Parietal lobe (tissue), 1 donor: ENCODE data around the gene TMEM255A. TPM values are rescaled to one million over a fixed set of nuclear protein-coding genes. Genes with fewer than 3 reads are reported as not detected.

Experiments
- total RNA-seq: library from RNA; depleted of rRNA; stranded (reverse); fragments of >200 nt; gene quantifications from one replicate; pipeline ENCODE4 v1.2.3, GENCODE V29; 2014

Gene TMEM255A
- total RNA-seq, result 2.2 TPM

DNA sequence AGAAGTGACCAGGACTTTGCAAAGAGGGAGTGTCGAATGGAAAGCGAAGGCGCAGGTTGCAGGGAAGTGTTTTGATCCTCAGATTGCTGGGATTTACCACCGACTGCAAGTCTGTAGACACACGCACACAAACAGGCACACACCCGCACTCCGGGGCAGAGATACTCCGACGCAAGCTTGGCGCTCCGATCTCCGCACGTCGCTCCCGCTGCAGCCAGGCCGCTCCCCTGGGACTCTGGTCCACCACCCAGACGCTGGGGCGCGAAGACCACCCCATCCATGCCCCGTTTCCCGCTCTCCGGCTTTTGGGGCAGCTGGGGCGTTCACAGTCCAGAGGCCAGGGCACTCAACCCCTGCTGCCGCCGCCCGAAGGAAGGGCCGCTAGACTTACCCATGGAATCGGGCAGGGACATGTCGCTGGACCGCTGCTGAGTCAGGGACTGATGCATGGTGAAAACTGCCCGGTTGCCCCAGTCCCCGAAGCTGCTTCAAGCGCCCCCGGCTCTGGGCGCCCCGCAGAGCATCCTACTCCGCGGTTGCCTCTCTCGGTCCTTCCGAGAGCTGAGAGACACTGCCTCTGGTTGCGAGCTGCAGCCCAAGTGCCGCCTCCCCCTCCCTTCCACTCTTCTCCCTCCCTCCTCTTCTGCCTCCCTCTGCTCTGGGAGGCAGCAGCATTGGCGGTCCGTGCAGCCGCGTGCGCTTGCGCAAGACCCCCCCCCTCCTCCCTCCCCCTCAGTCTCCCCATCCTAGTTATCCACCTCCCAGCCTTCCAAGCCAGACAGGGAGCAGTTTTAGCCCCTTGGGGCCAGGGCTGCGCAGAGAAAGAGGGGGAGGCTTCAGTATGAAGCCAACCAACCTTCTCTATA is at the start of gene TMEM255A:
TMEM255A (minus strand) TSS at position 601 of the 866 bp plus-strand sequence; CDS start at position 449, 152 bp downstream.

GRCh38 chrX:120250522-120251271 is 60.6 kb downstream of the TMEM255A start, which contains the start of gene ZBTB33:
Gene ZBTB33, plus strand, starts transcription at chrX:120250812. Its CDS starts 2,604 bp downstream, at chrX:120253416.

Other genes with a start within 250 kb of the TMEM255A start
- gene RHOXF2B, start 233.8 kb downstream of the TMEM255A start, total RNA-seq, result not detected
- not detected for gene RHOXF1, start 195.5 kb downstream of the TMEM255A start, total RNA-seq
- not detected for gene RHOXF2, start 152.8 kb downstream of the TMEM255A start, total RNA-seq
- 35.7 TPM for gene ZBTB33, start 60.6 kb downstream of the TMEM255A start, total RNA-seq
- not detected for gene ATP1B4, start 50.6 kb upstream of the TMEM255A start, total RNA-seq
- gene LAMP2, start 157.8 kb upstream of the TMEM255A start, total RNA-seq, result 51.6 TPM
- gene CUL4B, start 249.5 kb upstream of the TMEM255A start, total RNA-seq, result 53.8 TPM